Sigmoid colon (tissue), 3 donors: ENCODE results near the gene IGF2BP3.

Experiments
- CTCF ChIP-seq, 4 experiments: fragments of 450-650 bp in 3 of 4; fragments of 200-600 bp in 1 of 4; IDR thresholded peaks; one replicate each; pipeline ENCODE4 v1.5.1; 2016 to 2019; ENCODE audit warnings: antibody characterized with exemption in 4 of 4, mild to moderate bottlenecking in 3 of 4, moderate library complexity in 2 of 4
- POLR2A ChIP-seq, 2 donors: fragments of 450-650 bp; IDR thresholded peaks; one replicate each; pipeline ENCODE4 v1.6.1; 2016; ENCODE audit warnings: antibody characterized with exemption in 2 of 2, mild to moderate bottlenecking in 2 of 2, moderate library complexity in 2 of 2

GRCh38 chr7:23356168-23356567 is 114.1 kb downstream of the IGF2BP3 start:
- TF ChIP-seq CTCF (IDR thresholded peaks at IDR 0.05) (no peak), POLR2A (IDR thresholded peaks at IDR 0.05) (no peak)
